ENCODE results near the gene KDM5B. TPM values are rescaled to one million over a fixed set of nuclear protein-coding genes. Genes with fewer than 3 reads are reported as not detected.

Gene KDM5B
- total RNA-seq, 1 experiment from 2014 or later: 44.6 TPM

GRCh38 chr1:202756391-202756790 lies 51.8 kb downstream of the KDM5B start:
- no peak overlapping the region for H3K27ac ChIP-seq (ENCODE audit: low read depth, low read length)
- H3K9me2 ChIP-seq (ENCODE audit: insufficient read depth): no peaks in the 10 kb centered on the region
- DNase-seq (ENCODE audit: low read depth, low spot score): no peak
- no peak for ATAC-seq
- intact Hi-C loops (cut with micrococcal nuclease): no loop called here
- TF ChIP-seq ATF3 (IDR thresholded peaks at IDR 0.05): no peak
- no peak for TF ChIP-seq POLR2A (IDR thresholded peaks at IDR 0.05; ENCODE audit: borderline replicate concordance, extremely low read depth, insufficient read depth, insufficient read length)
- no peak for TF ChIP-seq POLR2AphosphoS5 (IDR thresholded peaks at IDR 0.05; ENCODE audit: low read depth, low read length)
- TF ChIP-seq REST (IDR thresholded peaks at IDR 0.05; ENCODE audit: low read depth): no peak
- no peak for TF ChIP-seq SIN3A (IDR thresholded peaks at IDR 0.05; ENCODE audit: low read depth)
- no peaks in the 10 kb centered on the region for H3K27me3 ChIP-seq (ENCODE audit: insufficient read depth, low read length)
- no peak overlapping the region for H3K9ac ChIP-seq (ENCODE audit: low read length)
- H3K4me1 ChIP-seq (ENCODE audit: control insufficient read depth in 1 of 2, insufficient read depth in 2 of 2, low read length in 2 of 2): no peaks in the 10 kb centered on the region
- no peak overlapping the region for H2AFZ ChIP-seq (ENCODE audit: low read depth, low read length, poor library complexity, severe bottlenecking)
- ChIA-PET CTCF (no interaction called here), RAD21 (ENCODE audit: low non-redundant PET in 1 of 2, low total read pairs in 2 of 2, uncharacterized antibody in 2 of 2, unreplicated experiment in 2 of 2) (no interaction called here), POLR2A (no interaction called here)
- BruUV-seq (replicated peaks): no TSS peak
- H3K79me2 ChIP-seq (ENCODE audit: insufficient read depth, low read length): no peaks in the 10 kb centered on the region
- H3K4me2 ChIP-seq (ENCODE audit: low read length): no peak overlapping the region
- H3K4me3 ChIP-seq (replicated peaks in 1 of 2; ENCODE audit: low read depth in 1 of 2, low read length in 2 of 2): no peak overlapping the region
- no peaks in the 10 kb centered on the region for H3K9me3 ChIP-seq (ENCODE audit: control insufficient read depth in 1 of 2, insufficient read depth in 1 of 2, low read depth in 1 of 2, low read length in 2 of 2)
- peaks cover 8 to 34% of the 10 kb centered on the region in 2 experiments; a peak in 3 of 4 replicates for H3K36me3 ChIP-seq (ENCODE audit: control insufficient read depth in 1 of 2, insufficient read depth in 2 of 2, low read length in 2 of 2)
- H4K20me1 ChIP-seq (ENCODE audit: insufficient read depth): no peaks in the 10 kb centered on the region

GRCh38 chr1:202754293-202754692 lies 53.9 kb downstream of the KDM5B start:
- Histone ChIP-seq H3K4me2 (ENCODE audit: low read length) (no peak overlapping the region), H3K9me3 (ENCODE audit: control insufficient read depth in 1 of 2, insufficient read depth in 1 of 2, low read depth in 1 of 2, low read length in 2 of 2) (no peaks in the 10 kb centered on the region), H3K27me3 (ENCODE audit: insufficient read depth, low read length) (no peaks in the 10 kb centered on the region), H3K9me2 (ENCODE audit: insufficient read depth) (no peaks in the 10 kb centered on the region), H3K36me3 (ENCODE audit: control insufficient read depth in 1 of 2, insufficient read depth in 2 of 2, low read length in 2 of 2) (peaks cover 8 to 31% of the 10 kb centered on the region in 2 experiments; a peak in 3 of 4 replicates), H3K79me2 (ENCODE audit: insufficient read depth, low read length) (no peaks in the 10 kb centered on the region), H3K4me1 (ENCODE audit: control insufficient read depth in 1 of 2, insufficient read depth in 2 of 2, low read length in 2 of 2) (no peaks in the 10 kb centered on the region), H4K20me1 (ENCODE audit: insufficient read depth) (no peaks in the 10 kb centered on the region), H3K9ac (ENCODE audit: low read length) (no peak overlapping the region), H2AFZ (ENCODE audit: low read depth, low read length, poor library complexity, severe bottlenecking) (no peak overlapping the region), H3K4me3 (replicated peaks in 1 of 2; ENCODE audit: low read depth in 1 of 2, low read length in 2 of 2) (no peak overlapping the region), H3K27ac (ENCODE audit: low read depth, low read length) (no peak overlapping the region)
- DNase-seq (ENCODE audit: low read depth, low spot score) (no peak), ATAC-seq (no peak)
- RAD21 ChIA-PET (ENCODE audit: low non-redundant PET in 1 of 2, low total read pairs in 2 of 2, uncharacterized antibody in 2 of 2, unreplicated experiment in 2 of 2): no interaction called here
- intact Hi-C loops (cut with micrococcal nuclease): loop anchor here (5.0 kb wide), 1 partner anchor 98 kb away; no protein-coding TSS in a partner anchor
- BruUV-seq (replicated peaks): no TSS peak
- POLR2A ChIA-PET: no interaction called here
- CTCF ChIA-PET: no interaction called here
- TF ChIP-seq FOSL1 (IDR thresholded peaks at IDR 0.05; ENCODE audit: low read depth): no peak
- no peak for TF ChIP-seq SIN3A (IDR thresholded peaks at IDR 0.05; ENCODE audit: low read depth)
- TF ChIP-seq SP1 (IDR thresholded peaks at IDR 0.05; ENCODE audit: low read depth): no peak
- TF ChIP-seq ZNF274 (IDR thresholded peaks at IDR 0.05; ENCODE audit: low read depth, low read length): no peak
- no peak for TF ChIP-seq ATF3 (IDR thresholded peaks at IDR 0.05)
- TF ChIP-seq ZBTB33 (IDR thresholded peaks at IDR 0.05; ENCODE audit: extremely low read depth, insufficient replicate concordance, low read length): no peak
- TF ChIP-seq JUND (IDR thresholded peaks at IDR 0.05): no peak
- TF ChIP-seq POLR2A (IDR thresholded peaks at IDR 0.05; ENCODE audit: borderline replicate concordance, extremely low read depth, insufficient read depth, insufficient read length): no peak
- no peak for TF ChIP-seq CTCF (IDR thresholded peaks at IDR 0.05 in 2 of 3, conservative IDR thresholded peaks at IDR 0.05 in 1 of 3; ENCODE audit: borderline replicate concordance in 1 of 3, insufficient read depth in 1 of 3, low read depth in 2 of 3, low read length in 2 of 3)
- TF ChIP-seq CEBPB (IDR thresholded peaks at IDR 0.05; ENCODE audit: low read depth): no peak

Measured in HCT116 (cell line).